HCT116 (cell line): ENCODE results near the gene SYCE3.

ENCODE experiments used
- CBX3 ChIP-seq: IDR thresholded peaks from 2 replicates; pipeline ENCODE4 v1.6.1; 2012; ENCODE audit warnings: low read depth
- CEBPB ChIP-seq: IDR thresholded peaks from 2 replicates; pipeline ENCODE4 v1.6.1; 2012; ENCODE audit warnings: low read depth
- CTCF ChIP-seq, 3 experiments: fragments of 200-600 bp in 1 of 3; sonication (generic) in 1 of 3; IDR thresholded peaks in 2 of 3; conservative IDR thresholded peaks in 1 of 3; 2 replicates each; pipeline ENCODE4 v1.5.1; 2012 to 2017; ENCODE audit warnings: low read depth in 2 of 3, low read length in 2 of 3, antibody characterized with exemption in 1 of 3, borderline replicate concordance in 1 of 3, control low read depth in 1 of 3, mild to moderate bottlenecking in 1 of 3, mixed read lengths in 1 of 3, mixed run types in 1 of 3, moderate library complexity in 1 of 3; ENCODE audit not compliant: insufficient read depth in 1 of 3
- EZH2 ChIP-seq: fragments of 200-600 bp; sonication (generic); IDR thresholded peaks from 2 replicates; pipeline ENCODE4 v1.6.1; 2017; ENCODE audit warnings: antibody characterized with exemption, mixed run types
- MAX ChIP-seq: IDR thresholded peaks from 2 replicates; pipeline ENCODE4 v1.6.1; 2012
- POLR2A ChIP-seq: IDR thresholded peaks from 2 replicates; pipeline ENCODE4 v1.7.0; 2011; ENCODE audit warnings: borderline replicate concordance; ENCODE audit not compliant: insufficient read depth, insufficient read length; ENCODE audit errors: extremely low read depth
- TCF7L2 ChIP-seq: IDR thresholded peaks from 2 replicates; pipeline ENCODE4 v1.7.0; 2011; ENCODE audit warnings: borderline replicate concordance, inconsistent platforms; ENCODE audit not compliant: insufficient read depth, insufficient read length; ENCODE audit errors: extremely low read depth
- ZNF274 ChIP-seq: fragments of 200-500 bp; sonication (Bioruptor generic); IDR thresholded peaks from 2 replicates; pipeline ENCODE4 v1.6.1; 2014; ENCODE audit warnings: mild to moderate bottlenecking, low read depth, low read length, inconsistent platforms
- TF ChIP-seq, protein P1 (sequence below): IDR thresholded peaks from 2 replicates; pipeline ENCODE4 v1.6.1; 2012; ENCODE audit warnings: low read depth

DNA sequence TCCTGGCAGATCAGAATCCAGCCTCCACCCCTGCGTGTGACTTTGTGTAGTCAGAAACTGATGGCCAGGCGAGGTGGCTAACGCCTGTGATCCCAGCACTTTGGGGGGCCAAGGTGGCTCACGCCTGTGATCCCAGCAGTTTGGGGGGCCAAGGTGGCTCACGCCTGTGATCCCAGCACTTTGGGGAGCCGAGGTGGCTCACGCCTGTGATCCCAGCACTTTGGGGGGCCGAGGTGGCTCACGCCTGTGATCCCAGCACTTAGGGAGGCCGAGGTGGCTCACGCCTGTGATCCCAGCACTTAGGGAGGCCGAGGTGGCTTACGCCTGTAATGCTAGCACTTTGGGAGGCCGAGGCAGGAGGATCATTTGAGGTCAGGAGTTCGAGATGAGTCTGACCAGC, 49.5 kb downstream of the SYCE3 start:
- no peak for TF ChIP-seq CTCF (IDR thresholded peaks at IDR 0.05 in 2 of 3, conservative IDR thresholded peaks at IDR 0.05 in 1 of 3; ENCODE audit: borderline replicate concordance in 1 of 3, insufficient read depth in 1 of 3, low read depth in 2 of 3, low read length in 2 of 3)
- TF ChIP-seq POLR2A: no peak
- TF ChIP-seq ZNF274: no peak
- no peak for TF ChIP-seq CEBPB
- no peak for TF ChIP-seq CBX3
- TF ChIP-seq TCF7L2: no peak
- TF ChIP-seq, protein P1, sequence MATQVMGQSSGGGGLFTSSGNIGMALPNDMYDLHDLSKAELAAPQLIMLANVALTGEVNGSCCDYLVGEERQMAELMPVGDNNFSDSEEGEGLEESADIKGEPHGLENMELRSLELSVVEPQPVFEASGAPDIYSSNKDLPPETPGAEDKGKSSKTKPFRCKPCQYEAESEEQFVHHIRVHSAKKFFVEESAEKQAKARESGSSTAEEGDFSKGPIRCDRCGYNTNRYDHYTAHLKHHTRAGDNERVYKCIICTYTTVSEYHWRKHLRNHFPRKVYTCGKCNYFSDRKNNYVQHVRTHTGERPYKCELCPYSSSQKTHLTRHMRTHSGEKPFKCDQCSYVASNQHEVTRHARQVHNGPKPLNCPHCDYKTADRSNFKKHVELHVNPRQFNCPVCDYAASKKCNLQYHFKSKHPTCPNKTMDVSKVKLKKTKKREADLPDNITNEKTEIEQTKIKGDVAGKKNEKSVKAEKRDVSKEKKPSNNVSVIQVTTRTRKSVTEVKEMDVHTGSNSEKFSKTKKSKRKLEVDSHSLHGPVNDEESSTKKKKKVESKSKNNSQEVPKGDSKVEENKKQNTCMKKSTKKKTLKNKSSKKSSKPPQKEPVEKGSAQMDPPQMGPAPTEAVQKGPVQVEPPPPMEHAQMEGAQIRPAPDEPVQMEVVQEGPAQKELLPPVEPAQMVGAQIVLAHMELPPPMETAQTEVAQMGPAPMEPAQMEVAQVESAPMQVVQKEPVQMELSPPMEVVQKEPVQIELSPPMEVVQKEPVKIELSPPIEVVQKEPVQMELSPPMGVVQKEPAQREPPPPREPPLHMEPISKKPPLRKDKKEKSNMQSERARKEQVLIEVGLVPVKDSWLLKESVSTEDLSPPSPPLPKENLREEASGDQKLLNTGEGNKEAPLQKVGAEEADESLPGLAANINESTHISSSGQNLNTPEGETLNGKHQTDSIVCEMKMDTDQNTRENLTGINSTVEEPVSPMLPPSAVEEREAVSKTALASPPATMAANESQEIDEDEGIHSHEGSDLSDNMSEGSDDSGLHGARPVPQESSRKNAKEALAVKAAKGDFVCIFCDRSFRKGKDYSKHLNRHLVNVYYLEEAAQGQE: no peak
- no peak for TF ChIP-seq EZH2
- no peak for TF ChIP-seq MAX
